ENCODE results near the gene C1S.

The C1S gene

DNA sequence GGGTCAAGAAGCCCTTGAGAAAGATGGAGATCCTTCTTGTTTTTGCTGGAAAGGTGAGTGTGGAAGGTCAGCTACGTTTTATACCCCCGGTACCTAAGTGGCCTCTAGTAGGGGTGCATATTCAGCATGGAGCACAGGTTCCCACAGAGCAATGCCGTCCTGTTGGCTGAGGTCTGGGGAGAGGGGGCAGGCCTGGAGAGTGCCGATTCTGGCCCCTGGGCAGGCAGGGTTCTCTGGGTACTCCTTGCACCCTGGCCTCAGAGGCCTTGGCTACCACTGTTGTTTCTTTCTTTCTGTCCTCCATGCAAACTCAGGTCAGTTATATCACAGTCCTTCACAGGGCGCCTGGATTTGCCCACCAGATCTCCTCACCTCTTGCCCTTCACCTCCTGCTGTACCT lies 59.6 kb downstream of the C1S start:
- in situ Hi-C loops (cut with MboI; ENCODE audit: low sequenced_read_pairs) = loop anchor here (25.0 kb wide), 1 partner anchor 183 kb away; the partner anchor contains the start of genes ATN1, C12orf57 and RNU7-1

Data from HL-60/S4 (cell line).